NCI-H2196 (cell line): ENCODE results near the gene PGM1.

ENCODE experiments used
- DNase-seq: peaks from one replicate; lab custom pipeline; 2025; ENCODE audit not compliant: unreplicated experiment; lab: John Stamatoyannopoulos, UW

Gene PGM1

GRCh38 chr1:63630666-63631065 lies 37.5 kb downstream of the PGM1 start:
- no peak for DNase-seq

- no peak for DNase-seq
Observed at GRCh38 chr1:63632110-63632509, 38.9 kb downstream of the PGM1 start.

- no peak for DNase-seq
Observed at GRCh38 chr1:63633281-63633680, 40.1 kb downstream of the PGM1 start.

GRCh38 chr1:63634471-63634870 lies 41.3 kb downstream of the PGM1 start:
- no peak for DNase-seq

- DNase-seq: no peak
Observed at GRCh38 chr1:63635681-63636080, 42.5 kb downstream of the PGM1 start.

- DNase-seq: no peak
Observed at GRCh38 chr1:63636192-63637105, 43.2 kb downstream of the PGM1 start.

GRCh38 chr1:63638471-63638870 lies 45.3 kb downstream of the PGM1 start:
- DNase-seq: no peak

- DNase-seq: no peak
Observed at GRCh38 chr1:63638875-63639274, 45.7 kb downstream of the PGM1 start.

- DNase-seq: no peak
Observed at GRCh38 chr1:63640633-63641567, 47.7 kb downstream of the PGM1 start.

GRCh38 chr1:63641615-63642014 lies 48.4 kb downstream of the PGM1 start:
- no peak for DNase-seq

GRCh38 chr1:63642901-63643300 lies 49.7 kb downstream of the PGM1 start:
- no peak for DNase-seq

GRCh38 chr1:63643517-63643916 lies 50.3 kb downstream of the PGM1 start:
- DNase-seq: no peak

- DNase-seq: peak; percentile 78
Observed at GRCh38 chr1:63643926-63644325, 50.7 kb downstream of the PGM1 start.

GRCh38 chr1:63645317-63645716 lies 52.1 kb downstream of the PGM1 start:
- no peak for DNase-seq

- DNase-seq: no peak
Observed at GRCh38 chr1:63648689-63649088, 55.5 kb downstream of the PGM1 start.

- DNase-seq: no peak
Observed at GRCh38 chr1:63651161-63651701, 58.0 kb downstream of the PGM1 start.

GRCh38 chr1:63653976-63654375 lies 60.8 kb downstream of the PGM1 start:
- DNase-seq: no peak

- DNase-seq: no peak
Observed at GRCh38 chr1:63659448-63659847, 66.2 kb downstream of the PGM1 start.

GRCh38 chr1:63662056-63662836 lies 69.0 kb downstream of the PGM1 start:
- DNase-seq: no peak

GRCh38 chr1:63662841-63663240 lies 69.6 kb downstream of the PGM1 start:
- DNase-seq: no peak

GRCh38 chr1:63663301-63663700 lies 70.1 kb downstream of the PGM1 start:
- DNase-seq: no peak
